ENCODE measurements around the gene CAPN9.
A peak's percentile ranks its signal among the peaks of the same experiment; 100 is the strongest.

CAPN9 gene

GRCh38 chr1:230753586-230754251 lies 6.5 kb downstream of the CAPN9 start (continued):
- TF ChIP-seq ZBTB7A (tag by site-specific recombination; IDR thresholded peaks at IDR 0.05; ENCODE audit: low read depth) (no peak), KLF10 (tag by site-specific recombination; IDR thresholded peaks at IDR 0.05) (no peak), ZNF518A (tag by site-specific recombination; conservative IDR thresholded peaks at IDR 0.05; ENCODE audit: low read depth) (no peak), KLF1 (tag by site-specific recombination; IDR thresholded peaks at IDR 0.05) (no peak), REST (tag by site-specific recombination; IDR thresholded peaks at IDR 0.05) (no peak), ZNF529 (tag by site-specific recombination; IDR thresholded peaks at IDR 0.05; ENCODE audit: insufficient replicate concordance) (no peak), ZBTB10 (tag by site-specific recombination; IDR thresholded peaks at IDR 0.05) (no peak), SP2 (tag by site-specific recombination; IDR thresholded peaks at IDR 0.05) (peak; percentile 71), ZNF157 (tag by site-specific recombination; IDR thresholded peaks at IDR 0.05) (no peak), ZBTB26 (tag by site-specific recombination; optimal IDR thresholded peaks at IDR 0.05) (no peak), ZFP3 (tag by site-specific recombination; IDR thresholded peaks at IDR 0.05; ENCODE audit: low read depth) (no peak), ZNF530 (tag by site-specific recombination; IDR thresholded peaks at IDR 0.05; ENCODE audit: low read depth) (no peak), BCL6B (tag by site-specific recombination; IDR thresholded peaks at IDR 0.05) (no peak), PRDM10 (tag by site-specific recombination; IDR thresholded peaks at IDR 0.05) (peak; percentile 82), ZNF146 (tag by site-specific recombination; IDR thresholded peaks at IDR 0.05) (no peak), RBAK (tag by site-specific recombination; IDR thresholded peaks at IDR 0.05) (no peak), ZNF548 (tag by site-specific recombination; IDR thresholded peaks at IDR 0.05) (no peak), ZNF510 (tag by site-specific recombination; IDR thresholded peaks at IDR 0.05; ENCODE audit: insufficient replicate concordance) (no peak), ZNF580 (tag by site-specific recombination; IDR thresholded peaks at IDR 0.05) (no peak)
